ENCODE measurements around the gene SETBP1. TPM values are rescaled to one million over a fixed set of nuclear protein-coding genes. Genes with fewer than 3 reads are reported as not detected.

Gene SETBP1
- total RNA-seq, 1 donor from 2014 or later, result 12.0 TPM

DNA sequence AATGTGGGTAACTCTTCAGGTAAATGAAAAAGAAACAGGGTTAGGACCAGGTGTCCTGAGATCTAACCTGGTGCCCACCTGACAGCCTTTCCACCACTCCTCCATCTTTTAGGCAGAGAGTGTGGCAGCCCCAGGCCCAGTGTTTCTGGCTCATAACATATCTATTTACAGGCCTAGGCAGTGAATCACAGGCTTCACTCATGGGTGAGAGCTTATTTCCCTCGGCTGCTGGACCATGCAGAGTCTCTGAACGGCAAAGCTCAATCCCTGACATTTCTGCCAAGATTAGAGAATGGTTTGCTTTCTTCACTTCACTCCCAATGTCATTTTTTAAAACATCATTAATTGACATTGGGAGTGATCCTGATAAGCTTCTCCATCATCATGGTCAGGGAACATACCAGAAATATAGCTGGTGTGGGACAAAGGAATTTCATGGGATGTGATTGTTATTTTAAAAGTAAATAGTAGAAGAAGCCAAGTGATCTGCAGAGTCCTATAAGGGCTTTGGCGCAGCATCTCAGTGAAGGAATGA is 323.9 kb downstream of the SETBP1 start:
- Histone ChIP-seq H3K4me1 (no peaks in the 10 kb centered on the region), H3K27me3 (no peaks in the 10 kb centered on the region), H3K9ac (no peak overlapping the region), H3K27ac (no peak overlapping the region), H3K79me2 (ENCODE audit: low read depth) (no peaks in the 10 kb centered on the region), H3K9me3 (ENCODE audit: low read depth) (no peaks in the 10 kb centered on the region), H3K4me3 (no peak overlapping the region), H2AFZ (replicated peaks) (no peak overlapping the region), H4K20me1 (ENCODE audit: low read depth) (no peaks in the 10 kb centered on the region), H3F3A (ENCODE audit: low read depth) (no peaks in the 10 kb centered on the region), H3K36me3 (no peaks in the 10 kb centered on the region), H3K4me2 (no peak overlapping the region)
- Mint-ChIP-seq H3K27ac (no peak overlapping the region), H3K27me3 (ENCODE audit: insufficient read depth, low read depth) (peaks cover 2% of the 10 kb centered on the region), H3K4me1 (peaks cover 5% of the 10 kb centered on the region), H3K36me3 (peaks cover 25% of the 10 kb centered on the region), H3K9me3 (peaks cover 10% of the 10 kb centered on the region), H3K4me3 (no peak overlapping the region)
- TF ChIP-seq, protein P1, sequence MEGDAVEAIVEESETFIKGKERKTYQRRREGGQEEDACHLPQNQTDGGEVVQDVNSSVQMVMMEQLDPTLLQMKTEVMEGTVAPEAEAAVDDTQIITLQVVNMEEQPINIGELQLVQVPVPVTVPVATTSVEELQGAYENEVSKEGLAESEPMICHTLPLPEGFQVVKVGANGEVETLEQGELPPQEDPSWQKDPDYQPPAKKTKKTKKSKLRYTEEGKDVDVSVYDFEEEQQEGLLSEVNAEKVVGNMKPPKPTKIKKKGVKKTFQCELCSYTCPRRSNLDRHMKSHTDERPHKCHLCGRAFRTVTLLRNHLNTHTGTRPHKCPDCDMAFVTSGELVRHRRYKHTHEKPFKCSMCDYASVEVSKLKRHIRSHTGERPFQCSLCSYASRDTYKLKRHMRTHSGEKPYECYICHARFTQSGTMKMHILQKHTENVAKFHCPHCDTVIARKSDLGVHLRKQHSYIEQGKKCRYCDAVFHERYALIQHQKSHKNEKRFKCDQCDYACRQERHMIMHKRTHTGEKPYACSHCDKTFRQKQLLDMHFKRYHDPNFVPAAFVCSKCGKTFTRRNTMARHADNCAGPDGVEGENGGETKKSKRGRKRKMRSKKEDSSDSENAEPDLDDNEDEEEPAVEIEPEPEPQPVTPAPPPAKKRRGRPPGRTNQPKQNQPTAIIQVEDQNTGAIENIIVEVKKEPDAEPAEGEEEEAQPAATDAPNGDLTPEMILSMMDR (IDR thresholded peaks at IDR 0.05), result no peak
- TF ChIP-seq EZH2phosphoT487 (IDR thresholded peaks at IDR 0.05) (no peak), EZH2 (IDR thresholded peaks at IDR 0.05) (no peak)
- no peak for DNase-seq (ENCODE audit: low spot score)

DNA sequence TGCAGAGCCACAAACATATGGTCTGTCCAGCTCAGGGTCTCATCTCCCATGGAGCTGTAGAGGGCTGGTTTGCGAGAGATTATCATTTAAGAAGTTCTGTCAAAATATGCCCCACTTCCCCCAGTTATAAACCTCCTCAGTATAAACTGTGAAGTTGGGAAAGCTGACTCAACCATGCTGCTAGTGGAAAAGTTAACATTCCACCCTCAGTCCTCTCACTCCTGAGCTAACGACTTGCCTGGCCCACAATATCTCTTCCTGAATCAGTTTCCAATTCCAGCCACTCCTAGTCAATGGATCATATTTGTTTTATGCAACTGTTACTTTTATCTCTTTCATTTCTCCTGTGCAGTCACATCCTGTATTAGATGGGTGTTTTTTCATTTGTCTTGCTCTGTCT is 326.2 kb downstream of the SETBP1 start:
- Histone ChIP-seq H3K27ac (no peak overlapping the region), H3K4me2 (no peak overlapping the region), H3K9ac (no peak overlapping the region), H3K4me1 (no peaks in the 10 kb centered on the region), H3K79me2 (ENCODE audit: low read depth) (no peaks in the 10 kb centered on the region), H4K20me1 (ENCODE audit: low read depth) (no peaks in the 10 kb centered on the region), H3K36me3 (no peaks in the 10 kb centered on the region), H3K4me3 (no peak overlapping the region), H2AFZ (replicated peaks) (no peak overlapping the region), H3K27me3 (no peaks in the 10 kb centered on the region), H3F3A (ENCODE audit: low read depth) (no peaks in the 10 kb centered on the region), H3K9me3 (ENCODE audit: low read depth) (no peaks in the 10 kb centered on the region)
- H3K27ac Mint-ChIP-seq, result no peak overlapping the region
- TF ChIP-seq EZH2 (IDR thresholded peaks at IDR 0.05) (no peak), EZH2phosphoT487 (IDR thresholded peaks at IDR 0.05) (no peak)
- TF ChIP-seq, protein P1 (IDR thresholded peaks at IDR 0.05), result no peak
- DNase-seq (ENCODE audit: low spot score), result no peak
- no peaks in the 10 kb centered on the region for H3K27me3 Mint-ChIP-seq (ENCODE audit: insufficient read depth, low read depth)
- peaks cover 19% of the 10 kb centered on the region for H3K4me1 Mint-ChIP-seq
- peaks cover 23% of the 10 kb centered on the region for H3K36me3 Mint-ChIP-seq
- H3K9me3 Mint-ChIP-seq, result peaks cover 10% of the 10 kb centered on the region
- no peak overlapping the region for H3K4me3 Mint-ChIP-seq

DNA sequence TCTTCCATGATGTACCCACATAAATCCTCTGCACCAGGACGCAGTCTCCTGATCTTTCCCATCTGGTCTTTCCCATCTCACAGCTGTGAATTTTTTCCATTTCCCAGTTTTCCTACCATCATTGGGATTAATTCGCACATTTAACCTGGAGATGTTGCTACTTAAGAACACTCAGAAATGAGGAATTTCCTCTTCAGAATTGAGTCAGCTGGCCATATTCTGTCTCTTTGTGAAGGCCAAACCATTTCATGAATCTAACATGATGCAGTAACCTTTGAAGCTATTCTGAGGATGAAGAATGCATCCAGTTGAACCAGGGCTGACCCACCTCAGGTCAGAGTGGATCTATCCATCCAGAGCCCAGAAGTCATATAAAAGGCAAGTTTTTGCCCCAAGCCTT is 326.8 kb downstream of the SETBP1 start:
- H3K27ac Mint-ChIP-seq, result no peak overlapping the region
- no peak overlapping the region for H2AFZ ChIP-seq (replicated peaks)
- no peak for DNase-seq (ENCODE audit: low spot score)
- no peaks in the 10 kb centered on the region for H3K9me3 ChIP-seq (ENCODE audit: low read depth)
- H4K20me1 ChIP-seq (ENCODE audit: low read depth), result no peaks in the 10 kb centered on the region
- H3K4me3 ChIP-seq, result no peak overlapping the region
- H3K36me3 ChIP-seq, result no peaks in the 10 kb centered on the region
- TF ChIP-seq EZH2phosphoT487 (IDR thresholded peaks at IDR 0.05) (no peak), EZH2 (IDR thresholded peaks at IDR 0.05) (no peak)
- TF ChIP-seq, protein P1 (IDR thresholded peaks at IDR 0.05), result no peak
- no peak overlapping the region for H3K4me2 ChIP-seq
- H3F3A ChIP-seq (ENCODE audit: low read depth), result no peaks in the 10 kb centered on the region
- H3K79me2 ChIP-seq (ENCODE audit: low read depth), result no peaks in the 10 kb centered on the region
- H3K27me3 Mint-ChIP-seq (ENCODE audit: insufficient read depth, low read depth), result no peaks in the 10 kb centered on the region
- no peak overlapping the region for H3K27ac ChIP-seq
- H3K9ac ChIP-seq, result no peak overlapping the region
- peaks cover 23% of the 10 kb centered on the region for H3K4me1 Mint-ChIP-seq
- H3K36me3 Mint-ChIP-seq, result peaks cover 22% of the 10 kb centered on the region
- no peaks in the 10 kb centered on the region for H3K4me1 ChIP-seq
- H3K4me3 Mint-ChIP-seq, result no peak overlapping the region
- peaks cover 11% of the 10 kb centered on the region for H3K9me3 Mint-ChIP-seq
- no peaks in the 10 kb centered on the region for H3K27me3 ChIP-seq

All from neural progenitor cell (in vitro differentiated cells).